Limb (tissue), 2 donors: ENCODE measurements around the gene PCNT.
"Not testable (repeated sequence)": the region's sequence is repeated elsewhere in the genome, so short reads cannot be mapped to it uniquely, and the experiment has no call there.

Experiments
- DNase-seq, 2 donors: peaks; one replicate each; pipeline ENCODE4 v3.0.0-alpha.2; 2016; ENCODE audit errors: extremely low spot score in 2 of 2

The PCNT gene

GRCh38 chr21:46424621-46425020, 100.7 kb downstream of the PCNT start:
- DNase-seq: no peak

GRCh38 chr21:46425041-46425440, 101.1 kb downstream of the PCNT start:
- no peak for DNase-seq

- DNase-seq: no peak
Measured at GRCh38 chr21:46425571-46425970, 101.6 kb downstream of the PCNT start.

- DNase-seq: no peak
Measured at GRCh38 chr21:46426313-46427046, 102.5 kb downstream of the PCNT start.

- no peak for DNase-seq
Measured at GRCh38 chr21:46427516-46427915, 103.6 kb downstream of the PCNT start.

GRCh38 chr21:46428286-46428685, 104.3 kb downstream of the PCNT start:
- no peak for DNase-seq

- no peak for DNase-seq
Measured at GRCh38 chr21:46428987-46429710, 105.2 kb downstream of the PCNT start.

GRCh38 chr21:46429754-46430681, 106.1 kb downstream of the PCNT start:
- DNase-seq: no peak

GRCh38 chr21:46431448-46431847, 107.5 kb downstream of the PCNT start:
- DNase-seq: no peak

- no peak for DNase-seq
Measured at GRCh38 chr21:46431884-46432488, 108.0 kb downstream of the PCNT start.

GRCh38 chr21:46433116-46433515, 109.2 kb downstream of the PCNT start:
- DNase-seq: not testable (repeated sequence)

- no peak for DNase-seq
Measured at GRCh38 chr21:46434322-46434958, 110.5 kb downstream of the PCNT start.

GRCh38 chr21:46435786-46436227, 111.9 kb downstream of the PCNT start:
- DNase-seq: no peak

- DNase-seq: no peak
Measured at GRCh38 chr21:46436621-46437020, 112.7 kb downstream of the PCNT start.

GRCh38 chr21:46437096-46437498, 113.1 kb downstream of the PCNT start:
- DNase-seq: no peak

- DNase-seq: no peak
Measured at GRCh38 chr21:46437511-46437910, 113.6 kb downstream of the PCNT start.

GRCh38 chr21:46438241-46438640, 114.3 kb downstream of the PCNT start:
- DNase-seq: no peak

- DNase-seq: no peak
Measured at GRCh38 chr21:46439906-46440305, 116.0 kb downstream of the PCNT start.

- DNase-seq: no peak
Measured at GRCh38 chr21:46441331-46441730, 117.4 kb downstream of the PCNT start.

- DNase-seq: no peak
Measured at GRCh38 chr21:46441961-46442498, 118.1 kb downstream of the PCNT start.

- no peak for DNase-seq
Measured at GRCh38 chr21:46442938-46443337, 119.0 kb downstream of the PCNT start.
